Measurements from ENCODE around the gene SH3PXD2B.

- no peak for TF ChIP-seq POLR2A (IDR thresholded peaks at IDR 0.05)
- no peak for TF ChIP-seq CTCF (IDR thresholded peaks at IDR 0.05)
These were observed 25.4 kb upstream of the SH3PXD2B start for GRCh38 chr5:172479784-172480115.

All from thyroid gland (tissue), 4 donors.